HG03196 (cell line): ENCODE results near the gene PDCD7.

Source experiments
- ATAC-seq: cut with Tn5 transposase; IDR thresholded peaks from one replicate; pipeline ENCODE4 v1.9.1; 2021; ENCODE audit not compliant: unreplicated experiment

Gene PDCD7

DNA sequence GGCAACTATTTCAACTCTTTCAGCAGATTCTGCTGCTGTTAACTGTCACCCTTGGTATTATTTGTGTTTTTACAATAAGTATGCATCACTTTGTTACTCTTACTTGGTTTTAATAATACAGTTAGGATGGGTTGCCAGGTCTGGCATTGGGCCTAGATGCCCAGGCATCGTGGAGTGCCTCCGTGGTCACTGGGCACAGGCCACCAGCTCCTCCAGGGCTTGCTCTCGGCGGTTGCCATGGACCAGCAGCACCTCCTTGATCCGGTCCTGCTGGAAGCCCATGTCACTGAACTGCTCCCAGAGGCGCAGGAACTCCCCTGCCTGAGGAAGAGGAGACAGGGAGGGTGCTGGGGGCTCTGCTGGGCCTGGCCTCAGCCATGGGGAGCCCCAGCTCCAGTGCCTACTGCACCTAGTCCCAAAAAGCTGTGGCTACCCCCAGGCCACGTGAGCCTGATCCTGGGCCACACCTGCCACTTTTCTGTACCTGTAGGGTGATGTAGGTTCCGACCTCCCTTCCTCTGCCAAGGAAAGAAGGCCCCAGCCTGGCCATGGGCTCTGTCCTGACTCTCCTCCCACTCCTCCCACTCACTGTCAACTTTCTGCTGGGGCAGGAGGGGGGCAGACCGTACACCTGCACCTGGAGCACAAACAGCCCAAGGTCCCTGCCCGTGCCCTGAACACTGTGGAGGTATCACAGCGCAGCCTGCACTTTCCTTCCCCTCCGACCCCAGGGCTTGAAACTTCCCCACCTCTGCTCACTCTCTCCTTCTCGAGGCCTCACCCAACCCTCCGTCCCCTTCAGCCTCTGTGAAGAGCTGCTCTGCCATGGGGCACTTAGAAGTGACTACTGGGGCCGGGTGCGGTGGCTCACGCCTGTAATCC is 40.5 kb downstream of the PDCD7 start:
- no peak for ATAC-seq

DNA sequence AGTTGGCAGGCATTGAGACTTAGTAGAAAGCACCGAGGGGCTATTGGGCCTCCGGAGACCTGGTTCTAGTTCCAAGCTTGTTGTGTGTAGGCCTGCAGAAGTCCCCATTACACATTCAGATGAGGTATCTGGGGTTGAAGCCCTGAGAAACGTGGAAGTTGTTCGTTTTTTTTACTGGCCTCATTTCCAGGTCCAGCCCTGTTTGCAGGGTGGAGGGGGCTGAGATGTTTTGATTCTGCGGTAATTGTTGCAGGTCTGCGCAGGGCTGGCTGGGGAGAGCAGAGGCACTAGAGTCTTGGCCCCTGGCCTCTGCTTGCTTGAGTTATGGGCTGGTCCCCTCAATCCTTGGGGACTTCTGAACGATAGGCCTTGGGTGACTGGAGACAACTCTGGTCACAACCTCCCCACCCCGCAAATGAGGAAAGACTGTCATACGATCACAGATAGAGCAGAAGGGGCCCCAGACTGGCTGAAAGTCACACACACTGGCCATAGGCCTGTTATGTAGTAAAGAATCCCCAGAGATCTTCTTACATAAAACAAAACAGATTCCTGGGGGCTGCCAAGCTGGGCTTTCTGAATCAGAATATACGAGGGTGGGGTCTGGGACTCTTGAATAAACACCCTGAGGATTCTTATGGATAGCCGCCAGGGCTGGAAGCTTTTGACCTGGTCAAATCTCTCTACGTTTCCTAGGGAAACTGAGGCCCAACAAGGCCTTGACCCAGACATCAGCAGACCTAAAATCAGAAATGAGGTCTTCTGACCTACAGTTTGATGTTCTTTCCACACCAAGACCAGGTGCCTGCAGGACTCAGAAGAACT is 41.5 kb downstream of the PDCD7 start:
- ATAC-seq: no peak

DNA sequence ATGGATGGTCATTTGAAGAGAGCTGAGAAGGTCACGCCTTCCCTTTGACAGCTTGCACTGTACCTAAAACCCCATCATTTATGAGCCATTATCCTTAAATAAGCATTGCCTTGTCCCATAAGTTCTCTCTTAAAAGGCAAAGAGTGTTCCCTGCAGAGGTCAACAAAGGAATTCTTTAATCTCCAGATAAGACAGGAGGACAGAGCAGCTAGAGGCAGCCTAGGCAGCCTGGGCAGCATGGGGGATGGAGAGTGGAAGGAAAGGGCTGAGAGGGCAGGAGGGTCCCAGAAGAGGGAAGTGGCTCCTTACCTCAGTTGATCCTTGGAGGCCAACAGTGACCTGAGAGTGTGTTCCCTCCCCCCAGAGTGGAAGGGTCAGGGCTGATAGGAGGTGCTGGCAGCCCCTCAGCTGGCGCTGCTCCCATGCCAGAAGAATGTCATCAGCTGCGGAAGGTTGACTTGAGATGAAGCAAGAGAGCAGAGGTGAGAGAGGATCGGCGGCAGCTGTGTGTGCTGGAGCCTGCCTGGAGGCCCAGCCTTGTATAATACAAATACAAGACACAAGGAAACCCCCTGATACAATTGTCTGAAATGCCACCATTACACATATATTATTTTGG is 44.3 kb downstream of the PDCD7 start:
- ATAC-seq: no peak

DNA sequence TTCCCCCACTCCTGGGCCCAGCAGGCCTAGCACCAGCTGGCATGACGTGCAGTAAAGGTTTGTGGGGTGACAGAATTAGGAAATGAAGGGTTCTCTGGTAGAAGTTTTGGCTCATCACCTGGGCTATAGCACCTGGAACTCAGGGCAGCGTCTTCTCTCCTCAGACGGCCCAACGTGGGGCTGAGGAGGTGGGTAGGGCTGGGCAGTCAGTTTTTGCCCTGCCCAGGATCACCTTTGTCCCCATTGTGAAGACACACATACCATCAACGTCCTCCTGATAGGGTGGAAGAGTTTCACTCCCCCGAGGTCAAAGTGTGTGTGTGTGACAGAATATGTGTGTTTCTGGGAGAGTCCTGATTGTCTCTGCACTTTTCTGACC is 45.0 kb downstream of the PDCD7 start:
- no peak for ATAC-seq

DNA sequence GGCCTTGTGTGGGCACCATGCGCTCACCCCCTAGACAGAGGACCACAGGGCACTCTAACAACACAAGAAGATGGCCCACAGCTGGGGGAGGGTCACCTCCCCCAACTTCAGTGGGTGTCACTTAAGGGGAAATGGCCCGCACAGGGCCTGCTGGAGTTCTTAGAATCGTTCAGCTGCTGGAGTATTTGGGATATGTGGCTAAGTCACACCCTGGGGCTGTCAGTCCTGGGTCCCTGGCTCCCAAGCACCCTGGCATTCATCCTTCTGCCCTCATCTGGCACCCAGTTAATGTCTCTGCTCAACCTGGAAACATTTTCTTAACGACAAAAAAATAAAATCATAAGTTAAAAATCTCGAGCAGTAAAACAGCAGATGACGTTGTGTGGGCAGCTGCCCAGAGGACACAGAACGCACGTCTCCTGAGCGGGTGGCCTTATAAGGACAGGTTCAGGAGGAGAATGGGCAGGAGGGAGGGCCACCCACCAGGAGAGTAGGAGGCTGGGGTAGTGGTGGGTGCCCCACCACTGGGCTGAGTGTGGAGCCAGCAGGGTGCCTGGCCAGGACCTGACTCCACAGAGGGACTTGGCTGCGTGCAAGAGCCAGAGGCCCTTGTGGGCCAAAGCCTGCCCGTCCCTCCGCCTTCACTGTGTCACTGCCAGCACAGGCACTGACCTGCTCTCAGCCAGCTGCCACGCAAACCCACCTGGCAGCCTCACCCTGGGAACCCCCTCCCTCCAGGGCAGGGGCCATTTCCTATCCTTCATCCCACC is 45.5 kb downstream of the PDCD7 start:
- no peak for ATAC-seq

- no peak for ATAC-seq
Observed at GRCh38 chr15:65087411-65087810, 46.2 kb downstream of the PDCD7 start.

DNA sequence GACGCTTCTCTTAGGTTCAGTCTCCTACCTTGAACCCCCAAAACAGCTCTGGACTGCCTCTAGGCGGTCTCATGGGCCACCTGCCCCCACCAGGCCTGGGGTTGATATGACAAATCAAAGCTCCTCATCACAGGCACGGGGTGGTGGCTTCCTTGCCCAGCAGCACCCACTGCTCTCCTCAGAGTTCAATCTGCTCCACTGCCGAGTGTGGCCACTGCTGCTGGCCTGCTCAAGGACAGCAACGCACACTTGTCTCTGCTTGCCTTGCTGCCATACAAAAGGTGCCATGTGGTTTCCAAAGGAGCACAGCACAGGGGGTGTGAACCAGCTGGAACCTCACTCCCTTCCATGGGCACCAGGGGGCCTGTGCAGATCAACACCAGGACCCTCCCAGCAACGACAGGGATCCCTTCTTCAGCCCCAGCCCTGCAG is 46.9 kb downstream of the PDCD7 start:
- ATAC-seq: no peak

- no peak for ATAC-seq
Observed at GRCh38 chr15:65085990-65086679, 47.5 kb downstream of the PDCD7 start.

GRCh38 chr15:65085207-65085753 is 48.3 kb downstream of the PDCD7 start:
- ATAC-seq: no peak

DNA sequence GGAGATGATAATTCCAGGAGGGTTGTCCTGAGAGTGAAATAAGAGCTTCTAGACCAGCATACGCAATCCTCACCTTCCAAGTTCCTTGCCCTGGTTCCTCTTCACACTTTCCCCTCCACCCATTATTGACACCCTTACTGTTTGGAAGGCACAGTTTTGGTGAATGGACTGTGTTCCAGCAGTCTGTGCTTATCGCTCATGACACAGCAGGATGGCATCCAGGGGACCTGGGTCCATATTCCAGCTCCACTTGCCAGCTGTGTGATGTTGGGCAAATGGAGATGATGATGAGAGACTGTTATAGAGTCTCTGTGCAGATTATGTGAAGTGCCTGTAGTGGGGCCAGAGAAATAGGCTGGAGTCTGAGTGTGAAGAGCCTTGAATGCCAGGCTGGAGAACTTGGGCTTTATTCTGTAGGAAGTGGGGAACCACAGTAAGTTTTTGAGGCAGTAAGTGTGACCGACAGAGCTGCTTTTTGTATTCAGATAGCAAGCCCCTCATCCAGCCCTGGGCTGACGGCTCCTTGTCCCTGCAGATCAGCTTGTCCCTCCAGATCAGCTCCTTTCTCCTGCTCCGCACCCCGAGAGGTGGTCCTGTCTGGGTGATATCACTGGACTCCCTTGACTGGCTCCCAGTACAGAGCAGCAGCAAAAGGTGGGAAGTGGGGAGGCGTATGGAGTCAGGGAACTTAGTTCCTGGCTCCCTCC is 49.0 kb downstream of the PDCD7 start:
- ATAC-seq: no peak

- ATAC-seq: no peak
Observed at GRCh38 chr15:65083262-65083701, 50.3 kb downstream of the PDCD7 start.

GRCh38 chr15:65082303-65082953 is 51.2 kb downstream of the PDCD7 start:
- no peak for ATAC-seq

DNA sequence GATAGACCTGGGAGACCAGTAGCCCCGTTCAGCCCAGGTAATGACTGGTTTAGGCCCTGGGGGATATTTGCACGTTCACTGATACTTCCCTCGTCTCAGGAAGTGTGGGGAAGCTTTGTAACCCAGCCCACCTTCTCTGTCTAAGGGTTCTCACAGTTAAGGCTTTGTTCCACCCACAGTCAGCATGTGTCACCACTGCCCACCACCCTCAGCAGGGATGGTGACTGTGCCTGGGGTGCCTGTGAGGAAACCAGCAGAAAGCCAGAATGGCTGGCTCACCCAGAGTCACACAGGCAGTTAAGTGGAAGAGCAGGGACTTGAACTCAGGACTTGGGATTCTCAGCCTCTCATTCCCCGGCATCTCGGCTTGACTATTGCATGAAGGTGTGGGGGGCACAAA is 51.9 kb downstream of the PDCD7 start:
- ATAC-seq: no peak

GRCh38 chr15:65081270-65081669 is 52.3 kb downstream of the PDCD7 start:
- no peak for ATAC-seq

DNA sequence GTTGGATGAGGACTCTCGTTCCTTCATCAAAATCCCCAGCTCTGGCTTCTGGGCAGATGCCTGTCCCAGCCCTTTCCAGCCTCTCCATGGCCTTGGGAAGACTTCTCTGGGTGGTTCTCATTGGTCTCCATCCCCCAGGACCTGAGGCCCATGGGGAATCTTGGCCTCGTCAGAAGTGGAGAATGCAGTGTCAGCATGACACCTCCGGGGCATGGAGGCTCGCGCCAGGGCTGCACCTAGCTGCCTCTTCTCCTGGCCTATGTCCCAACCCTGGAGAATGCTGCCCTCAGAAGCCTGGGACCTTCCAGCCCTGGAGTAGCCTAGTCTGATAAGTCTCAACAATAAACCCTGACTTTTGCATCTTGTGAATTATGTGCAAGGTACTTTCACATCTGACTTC is 54.0 kb downstream of the PDCD7 start:
- no peak for ATAC-seq

DNA sequence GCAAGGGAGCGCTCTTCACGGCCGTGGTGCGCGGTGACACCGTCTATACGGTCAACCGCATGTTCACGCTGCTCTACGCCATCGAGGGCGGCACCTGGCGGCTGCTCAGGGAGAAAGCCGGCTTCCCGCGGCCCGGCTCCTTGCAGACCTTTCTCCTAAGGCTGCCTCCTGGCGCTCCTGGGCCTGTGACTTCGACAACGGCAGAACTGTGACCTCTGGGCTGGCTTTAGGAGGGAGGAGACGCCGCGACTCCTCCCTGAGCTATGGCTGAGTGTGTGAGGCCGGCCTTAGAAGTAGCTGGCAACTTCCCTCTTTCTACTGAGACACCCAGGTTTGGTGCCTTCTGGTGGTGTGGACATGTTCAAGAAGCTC is 55.6 kb downstream of the PDCD7 start:
- no peak for ATAC-seq

DNA sequence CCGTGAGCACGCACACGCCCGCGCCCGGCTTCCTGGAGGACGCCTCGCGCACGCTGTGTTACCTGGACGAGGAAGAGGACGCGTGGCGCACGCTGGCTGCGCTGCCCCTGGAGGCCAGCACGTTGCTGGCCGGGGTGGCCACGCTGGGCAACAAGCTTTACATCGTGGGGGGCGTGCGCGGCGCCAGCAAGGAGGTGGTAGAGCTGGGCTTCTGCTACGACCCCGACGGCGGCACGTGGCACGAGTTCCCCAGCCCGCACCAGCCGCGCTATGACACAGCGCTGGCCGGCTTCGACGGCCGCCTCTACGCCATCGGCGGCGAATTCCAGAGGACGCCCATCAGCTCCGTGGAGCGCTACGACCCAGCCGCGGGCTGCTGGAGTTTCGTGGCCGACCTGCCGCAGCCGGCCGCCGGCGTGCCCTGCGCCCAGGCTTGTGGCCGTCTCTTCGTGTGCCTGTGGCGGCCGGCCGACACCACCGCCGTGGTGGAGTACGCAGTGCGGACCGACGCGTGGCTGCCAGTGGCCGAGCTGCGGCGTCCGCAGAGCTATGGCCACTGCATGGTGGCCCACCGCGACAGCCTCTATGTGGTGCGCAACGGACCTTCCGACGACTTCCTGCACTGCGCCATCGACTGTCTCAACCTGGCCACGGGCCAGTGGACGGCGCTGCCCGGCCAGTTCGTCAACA is 56.2 kb downstream of the PDCD7 start:
- no peak for ATAC-seq
